IMR-90 (cell line): ENCODE data around the gene APLN.

Experiments
- BHLHE40 ChIP-seq: fragments of 150-350 bp; IDR thresholded peaks from 2 replicates; pipeline ENCODE4 v1.6.1; 2016; ENCODE audit warnings: mild to moderate bottlenecking, low read depth, low read length
- MXI1 ChIP-seq: IDR thresholded peaks from 2 replicates; pipeline ENCODE4 v1.6.1; 2012; ENCODE audit warnings: low read depth, mild to moderate bottlenecking, low read length, moderate library complexity, borderline replicate concordance
- NFE2L2 ChIP-seq: fragments of 150-350 bp; IDR thresholded peaks from 2 replicates; pipeline ENCODE4 v1.6.1; 2016; ENCODE audit warnings: low read depth, mild to moderate bottlenecking, low read length
- TF ChIP-seq, protein P1 (sequence below): conservative IDR thresholded peaks from 2 replicates; pipeline ENCODE4 v1.5.1; 2012; ENCODE audit warnings: mild to moderate bottlenecking, low read depth, low read length, improper control_type of control experiment

DNA sequence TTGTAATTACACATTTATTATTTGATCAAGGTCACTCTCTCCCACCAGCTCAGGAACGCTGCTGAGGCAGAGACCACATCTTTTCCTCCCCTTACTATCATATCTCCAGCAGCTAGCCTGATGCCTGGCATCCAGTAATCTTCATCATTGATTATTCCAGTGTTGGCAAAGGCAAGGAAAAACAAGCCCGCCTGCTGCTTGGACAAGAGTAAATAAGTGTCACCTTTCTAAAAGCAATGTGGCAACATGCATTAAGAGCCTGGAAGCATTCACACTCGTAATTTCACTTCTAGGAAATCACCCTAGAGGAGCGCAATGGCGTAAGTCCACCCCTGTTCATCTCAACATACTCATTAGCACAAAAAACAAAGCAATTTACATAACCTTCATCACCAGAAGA lies 54.8 kb downstream of the APLN start:
- TF ChIP-seq, protein P1, sequence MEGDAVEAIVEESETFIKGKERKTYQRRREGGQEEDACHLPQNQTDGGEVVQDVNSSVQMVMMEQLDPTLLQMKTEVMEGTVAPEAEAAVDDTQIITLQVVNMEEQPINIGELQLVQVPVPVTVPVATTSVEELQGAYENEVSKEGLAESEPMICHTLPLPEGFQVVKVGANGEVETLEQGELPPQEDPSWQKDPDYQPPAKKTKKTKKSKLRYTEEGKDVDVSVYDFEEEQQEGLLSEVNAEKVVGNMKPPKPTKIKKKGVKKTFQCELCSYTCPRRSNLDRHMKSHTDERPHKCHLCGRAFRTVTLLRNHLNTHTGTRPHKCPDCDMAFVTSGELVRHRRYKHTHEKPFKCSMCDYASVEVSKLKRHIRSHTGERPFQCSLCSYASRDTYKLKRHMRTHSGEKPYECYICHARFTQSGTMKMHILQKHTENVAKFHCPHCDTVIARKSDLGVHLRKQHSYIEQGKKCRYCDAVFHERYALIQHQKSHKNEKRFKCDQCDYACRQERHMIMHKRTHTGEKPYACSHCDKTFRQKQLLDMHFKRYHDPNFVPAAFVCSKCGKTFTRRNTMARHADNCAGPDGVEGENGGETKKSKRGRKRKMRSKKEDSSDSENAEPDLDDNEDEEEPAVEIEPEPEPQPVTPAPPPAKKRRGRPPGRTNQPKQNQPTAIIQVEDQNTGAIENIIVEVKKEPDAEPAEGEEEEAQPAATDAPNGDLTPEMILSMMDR: no peak
- TF ChIP-seq MXI1: no peak
- no peak for TF ChIP-seq BHLHE40
- no peak for TF ChIP-seq NFE2L2
